DOHH2 (cell line): ENCODE results near the gene IGSF9B.

Source experiments
- CTCF ChIP-seq: fragments of 200-600 bp; sonication (generic); IDR thresholded peaks from one replicate; pipeline ENCODE4 v1.5.1; 2014; ENCODE audit warnings: antibody characterized with exemption, mild to moderate bottlenecking, low read depth, low read length; ENCODE audit not compliant: poor library complexity, severe bottlenecking
- EZH2phosphoT487 ChIP-seq: fragments of 200-600 bp; sonication (generic); IDR thresholded peaks from 2 replicates; pipeline ENCODE4 v1.6.1; 2017; ENCODE audit warnings: borderline replicate concordance, mild to moderate bottlenecking, antibody characterized with exemption, low read length, moderate library complexity, mixed read lengths

GRCh38 chr11:133898770-133899115 lies 58.0 kb downstream of the IGSF9B start:
- no peak for TF ChIP-seq CTCF
- no peak for TF ChIP-seq EZH2phosphoT487
